Anterior cingulate cortex (tissue), 58 donors: ENCODE data around the gene ATRAID.
"Not testable (repeated sequence)": the region's sequence is repeated elsewhere in the genome, so short reads cannot be mapped to it uniquely, and the experiment has no call there.

ENCODE experiments used
- DNase-seq, 58 donors: peaks; one replicate each; lab custom pipeline; 2025; lab: John Stamatoyannopoulos, UW

The ATRAID gene

GRCh38 chr2:27191070-27191829, 20.6 kb upstream of the ATRAID start:
- peak in 31 of 58 donors; percentile 2 to 74 (median 17) for DNase-seq

GRCh38 chr2:27194538-27195354, 17.1 kb upstream of the ATRAID start:
- no peak for DNase-seq

DNA sequence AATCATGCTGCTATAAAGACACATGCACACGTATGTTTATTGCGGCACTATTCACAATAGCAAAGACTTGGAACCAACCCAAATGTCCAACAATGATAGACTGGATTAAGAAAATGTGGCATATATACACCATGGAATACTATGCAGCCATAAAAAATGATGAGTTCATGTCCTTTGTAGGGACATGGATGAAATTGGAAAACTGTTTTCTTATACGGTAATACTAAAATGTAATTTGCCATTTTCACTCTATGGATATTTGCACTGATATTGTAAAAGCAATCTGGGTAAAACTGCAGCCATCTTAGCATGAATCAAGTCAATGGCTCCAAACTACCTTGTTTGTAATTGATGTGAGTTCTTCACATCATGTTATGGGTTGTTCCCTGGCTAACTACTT, 16.0 kb upstream of the ATRAID start:
- not testable (repeated sequence) for DNase-seq

GRCh38 chr2:27198068-27198467, 13.8 kb upstream of the ATRAID start:
- DNase-seq: not testable (repeated sequence)

- no peak for DNase-seq
Observed at GRCh38 chr2:27198627-27199026, 13.2 kb upstream of the ATRAID start.

DNA sequence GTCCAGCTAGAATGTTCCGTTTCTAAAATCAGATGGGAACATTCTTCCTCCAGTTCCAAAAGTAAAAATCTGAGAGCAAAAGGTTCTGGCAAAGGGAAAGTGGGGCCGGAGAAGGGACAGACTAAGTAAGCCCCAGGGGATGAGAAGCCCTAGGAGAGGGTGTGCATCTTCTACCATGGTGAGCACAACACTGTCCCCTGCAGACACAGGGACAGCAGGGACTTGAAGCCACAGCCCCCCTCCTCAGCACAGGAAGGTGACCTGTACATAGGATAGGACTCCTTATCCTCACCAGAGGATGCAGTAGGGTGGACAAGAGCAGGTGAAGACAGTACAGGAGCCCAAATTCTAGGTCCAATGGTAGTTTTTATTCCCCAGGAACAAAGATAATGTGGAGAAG, 12.6 kb upstream of the ATRAID start:
- DNase-seq: no peak

DNA sequence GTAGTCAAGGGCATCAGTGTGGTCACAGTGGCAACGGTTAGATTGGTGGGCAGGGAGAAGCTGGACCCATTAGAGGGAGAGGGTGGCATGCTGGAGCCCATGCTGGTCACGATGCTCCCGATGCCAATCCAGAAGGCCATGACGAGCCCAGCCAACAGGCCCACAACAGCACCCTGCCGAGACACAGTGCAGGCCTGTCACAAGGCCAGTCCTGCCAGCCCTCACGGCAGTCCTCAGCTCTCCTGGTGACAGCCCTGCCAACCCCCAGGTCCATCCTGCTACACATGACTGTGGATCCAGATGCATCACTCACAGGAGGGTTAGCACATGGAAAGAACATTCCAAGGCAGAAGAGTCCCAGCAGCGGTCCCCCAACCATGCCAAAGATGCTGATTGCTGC, 10.2 kb upstream of the ATRAID start:
- no peak for DNase-seq

GRCh38 chr2:27202854-27203253, 9.0 kb upstream of the ATRAID start:
- no peak for DNase-seq

GRCh38 chr2:27203741-27204140, 8.1 kb upstream of the ATRAID start:
- DNase-seq: no peak

- DNase-seq: no peak
Observed at GRCh38 chr2:27204566-27204965, 7.3 kb upstream of the ATRAID start.

- DNase-seq: no peak
Observed at GRCh38 chr2:27205206-27205605, 6.6 kb upstream of the ATRAID start.

DNA sequence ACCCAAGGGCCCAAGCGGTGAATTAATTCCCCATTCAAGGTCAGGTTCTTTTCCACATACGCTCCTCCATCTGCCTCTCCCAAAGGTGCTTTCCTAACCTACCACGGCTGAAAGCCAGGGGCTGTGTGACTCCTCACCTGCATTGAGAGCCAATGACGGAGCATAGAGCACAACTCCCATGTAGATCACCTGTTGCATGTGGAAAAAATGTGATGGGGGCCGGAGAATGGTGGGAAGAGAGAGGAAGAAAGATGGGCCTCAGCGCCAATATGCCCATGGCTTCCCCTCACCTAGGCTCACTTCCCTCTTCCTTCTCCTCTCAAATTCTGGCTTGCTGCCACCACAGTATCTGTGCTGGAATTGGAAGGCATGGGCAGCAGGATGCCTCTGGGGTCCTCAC, 5.5 kb upstream of the ATRAID start:
- no peak for DNase-seq

DNA sequence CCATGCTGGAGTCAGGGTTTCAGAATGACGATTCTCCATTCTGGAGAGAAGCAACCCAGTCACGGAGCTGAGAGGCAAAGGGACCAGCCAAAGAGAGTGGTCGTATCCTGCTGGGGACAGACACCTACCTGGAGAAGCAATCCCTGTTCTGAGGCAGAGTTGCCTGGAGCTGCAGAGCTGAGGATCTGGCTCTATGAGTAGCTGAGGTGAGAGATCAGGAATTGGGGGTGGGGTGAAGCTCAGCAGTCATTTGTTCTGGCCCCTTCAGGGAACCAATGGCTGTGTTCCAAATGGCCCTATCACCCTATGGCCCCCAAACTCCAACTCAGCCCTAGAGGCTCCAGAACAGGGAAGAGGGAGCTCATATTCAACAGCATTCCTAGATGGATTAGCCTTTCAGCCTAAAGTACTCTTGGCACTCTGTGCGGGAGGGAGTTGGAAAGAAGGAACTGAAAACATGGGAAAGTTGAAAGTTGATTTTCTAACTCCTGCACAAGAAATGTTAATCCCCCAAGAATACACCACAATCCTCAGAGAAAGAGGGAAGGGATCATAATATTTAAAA, 3.3 kb upstream of the ATRAID start:
- DNase-seq: no peak

DNA sequence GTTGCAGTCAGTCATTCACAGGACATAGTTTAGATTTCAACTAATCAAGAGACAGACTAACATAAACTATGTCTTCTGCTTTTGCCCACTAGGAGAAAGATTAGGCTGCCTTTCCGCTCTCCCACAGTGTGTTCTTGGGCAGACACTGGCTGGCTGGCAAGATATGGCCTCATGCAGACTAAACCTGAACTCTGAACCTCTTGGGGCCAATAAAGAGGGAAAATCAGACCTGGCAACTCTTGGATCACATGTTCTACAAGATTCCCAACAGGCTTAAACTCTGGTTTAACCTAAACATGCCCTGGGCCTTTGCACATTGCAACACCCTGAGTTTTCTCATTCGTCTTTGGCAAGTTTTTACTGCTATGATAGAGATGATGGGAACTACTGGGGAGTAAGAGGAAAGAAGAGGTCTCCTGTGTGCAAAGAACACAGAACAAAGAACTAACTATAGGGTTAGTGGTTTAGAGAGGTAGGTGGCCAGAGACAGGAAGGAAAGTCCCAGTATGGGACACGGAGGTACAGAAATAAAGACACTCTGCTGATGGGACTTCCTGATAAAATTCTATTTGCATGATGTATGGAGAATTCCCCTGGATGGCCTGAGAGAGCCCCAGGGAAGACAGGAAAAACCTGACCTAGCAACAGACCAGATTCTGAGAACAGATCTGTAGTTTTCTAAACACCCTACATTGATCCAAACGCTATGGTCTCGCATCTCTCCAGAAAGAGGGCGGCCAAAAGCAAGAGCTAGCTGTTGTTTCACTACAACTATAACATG, 2.0 kb upstream of the ATRAID start:
- DNase-seq: no peak

GRCh38 chr2:27211241-27211942, 449 bp upstream of the ATRAID start:
- peak in 5 of 58 donors; percentile 39 to 59 (median 51) for DNase-seq

DNA sequence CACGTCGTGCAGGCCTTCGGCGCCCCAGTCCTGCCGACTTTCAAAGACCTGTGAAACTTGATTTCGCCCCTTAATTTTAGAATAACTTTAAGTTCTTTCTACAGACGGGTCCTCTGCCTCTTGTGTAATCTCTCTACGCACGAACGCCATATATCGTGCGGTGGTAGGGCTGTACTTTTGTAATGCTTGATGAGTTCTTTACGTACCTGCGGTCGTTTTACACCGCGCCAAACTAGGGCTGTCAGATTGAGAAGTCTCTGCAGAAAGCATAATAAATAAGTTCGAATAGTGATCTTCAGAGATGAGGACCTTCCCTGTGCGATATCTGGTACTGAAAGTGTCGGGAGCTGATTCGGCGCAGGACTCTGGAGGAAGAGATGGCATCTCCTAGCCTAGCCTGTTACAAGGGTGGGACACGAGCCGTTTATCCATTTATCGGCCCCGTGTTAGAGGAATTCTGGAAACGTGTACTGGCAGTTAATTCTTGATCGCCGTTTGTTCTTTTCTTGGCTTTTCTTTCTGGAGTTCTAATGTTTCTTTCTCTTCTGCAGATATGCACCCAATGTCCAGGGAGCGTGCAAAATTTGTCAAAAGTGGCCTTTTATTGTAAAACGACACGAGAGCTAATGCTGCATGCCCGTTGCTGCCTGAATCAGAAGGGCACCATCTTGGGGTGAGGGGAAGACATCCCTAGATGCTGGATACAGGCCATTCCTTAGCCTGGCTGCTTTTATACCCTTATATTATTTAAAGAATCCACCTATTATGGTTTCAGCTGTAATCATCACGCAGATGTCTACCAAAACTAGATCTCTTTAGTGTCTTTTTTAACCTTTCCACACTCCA, 1.0 kb downstream of the ATRAID start:
- DNase-seq: peak in 3 of 58 donors; percentile 35 to 58 (median 36)

GRCh38 chr2:27214941-27215340, 3.1 kb downstream of the ATRAID start:
- no peak for DNase-seq

DNA sequence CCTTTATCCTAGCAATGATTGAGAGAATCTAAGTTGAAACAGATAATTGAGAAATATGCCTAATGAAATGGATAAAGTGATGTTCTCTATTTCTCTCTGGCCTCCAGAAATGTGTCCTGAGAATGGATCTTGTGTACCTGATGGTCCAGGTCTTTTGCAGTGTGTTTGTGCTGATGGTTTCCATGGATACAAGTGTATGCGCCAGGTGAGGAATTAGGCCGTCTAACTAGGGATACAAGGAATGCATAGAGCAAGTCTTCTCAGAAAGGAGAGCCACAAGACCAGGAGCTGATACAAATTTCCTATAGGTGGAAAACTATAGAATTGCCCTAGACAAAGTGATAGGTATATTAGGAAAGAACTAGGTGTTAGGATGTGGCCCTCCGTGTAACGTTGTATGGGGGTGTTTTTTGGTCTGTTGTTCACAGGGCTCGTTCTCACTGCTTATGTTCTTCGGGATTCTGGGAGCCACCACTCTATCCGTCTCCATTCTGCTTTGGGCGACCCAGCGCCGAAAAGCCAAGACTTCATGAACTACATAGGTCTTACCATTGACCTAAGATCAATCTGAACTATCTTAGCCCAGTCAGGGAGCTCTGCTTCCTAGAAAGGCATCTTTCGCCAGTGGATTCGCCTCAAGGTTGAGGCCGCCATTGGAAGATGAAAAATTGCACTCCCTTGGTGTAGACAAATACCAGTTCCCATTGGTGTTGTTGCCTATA, 4.7 kb downstream of the ATRAID start:
- no peak for DNase-seq
